Upper lobe of left lung (tissue), 6 donors: ENCODE results near the gene RABGAP1. TPM values are rescaled to one million over a fixed set of nuclear protein-coding genes. Genes with fewer than 3 reads are reported as not detected.

Experiments
- ATAC-seq, 2 donors: fragments of 200-7000 bp; cut with Tn5 transposase; one replicate each; pipeline ENCODE4 v1.9.1; 2022; ENCODE audit warnings: mild to moderate bottlenecking in 2 of 2, moderate library complexity in 2 of 2; ENCODE audit not compliant: low FRiP score in 2 of 2
- DNase-seq, 2 donors: peaks; one replicate each; pipeline ENCODE4 v3.0.0-alpha.2; 2019 to 2020
- H3K27ac ChIP-seq, 4 donors: fragments of 200-600 bp; sonication (generic); one replicate each; pipeline ENCODE4 v1.5.1; 2016 to 2019
- H3K27me3 ChIP-seq, 4 donors: fragments of 200-600 bp; sonication (generic); one replicate each; pipeline ENCODE4 v1.5.1; 2017 to 2019
- H3K36me3 ChIP-seq, 4 donors: fragments of 200-600 bp; sonication (generic); one replicate each; pipeline ENCODE4 v1.5.1; 2016 to 2019
- H3K4me1 ChIP-seq, 4 donors: fragments of 200-600 bp; sonication (generic); one replicate each; pipeline ENCODE4 v1.5.1; 2018 to 2019
- H3K4me3 ChIP-seq, 4 donors: fragments of 200-600 bp; sonication (generic); one replicate each; pipeline ENCODE4 v1.5.1; 2017 to 2019; ENCODE audit warnings: mild to moderate bottlenecking in 2 of 4, moderate library complexity in 1 of 4
- H3K9me3 ChIP-seq, 4 donors: fragments of 200-600 bp; sonication (generic); one replicate each; pipeline ENCODE4 v1.5.1; 2018 to 2019
- EP300 ChIP-seq, 4 donors: sonication (generic); formaldehyde crosslinking; IDR thresholded peaks; one replicate each; pipeline ENCODE4 v1.5.1; 2017; ENCODE audit warnings: antibody characterized with exemption in 4 of 4, control low read depth in 2 of 4
- POLR2A ChIP-seq, 4 donors: fragments of 450-650 bp; IDR thresholded peaks; one replicate each; pipeline ENCODE4 v1.5.1; 2016 to 2017; ENCODE audit warnings: antibody characterized with exemption in 4 of 4, mild to moderate bottlenecking in 2 of 4
- POLR2AphosphoS5 ChIP-seq, 2 donors: sonication (generic); formaldehyde crosslinking; IDR thresholded peaks; one replicate each; pipeline ENCODE4 v1.5.1; 2017; ENCODE audit warnings: antibody characterized with exemption in 2 of 2
- WGBS, 2 donors: methylation state at CpG; one replicate each; pipeline ENCODE4 v1.1.5; 2017 to 2018; 5-methylcytosine and 5-hydroxymethylcytosine counted together
- total RNA-seq, 6 donors: library from RNA; depleted of rRNA in 4 of 6; stranded (reverse); fragments of >200 nt in 4 of 6; gene quantifications; one replicate each; pipeline versions ENCODE4 v1.1.0 to v1.2.1, GENCODE V29; 2016 to 2021
- TF ChIP-seq, protein P1 (sequence below), 6 experiments: fragments of 450-650 bp in 4 of 6; fragments of 200-600 bp in 2 of 6; sonication (generic) in 2 of 6; IDR thresholded peaks; one replicate each; pipeline ENCODE4 v1.5.1; 2016 to 2019; ENCODE audit warnings: antibody characterized with exemption in 6 of 6
- donor health status: DM: no; HTN: no; CAD: no; lungs with moderate emphysema.
- donor health status: DM: no; HTN: yes; CAD: no; lungs with severe emphysema.

Gene RABGAP1
- total RNA-seq, 6 donors from 2014 or later, result 41.7 to 147 (median 62.6) TPM

DNA sequence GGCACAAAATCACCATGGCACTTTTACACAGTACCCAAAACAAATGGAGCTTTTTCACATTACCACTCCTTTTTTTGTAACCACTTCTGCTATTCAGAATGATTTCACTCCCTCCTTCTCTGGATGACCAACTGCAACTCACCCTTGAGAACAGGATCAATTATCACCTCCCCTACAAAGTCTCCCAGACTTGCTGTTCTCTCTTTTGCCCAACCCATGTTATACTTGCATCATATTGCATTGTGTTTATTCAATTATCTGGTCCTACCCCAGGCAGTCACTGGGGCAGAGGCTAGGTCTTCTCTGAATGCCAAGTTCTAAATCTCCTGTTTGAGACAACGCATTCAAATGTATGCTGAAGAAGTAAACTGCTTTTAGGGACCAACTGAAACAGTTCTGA is 188.6 kb downstream of the RABGAP1 start:
- H3K4me1 ChIP-seq, result peaks cover 0 to 10% (median 5%) of the 10 kb centered on the region in 4 donors
- no peak for ATAC-seq
- H3K27ac ChIP-seq, result no peak overlapping the region
- no peak overlapping the region for H3K4me3 ChIP-seq
- WGBS, 2 donors, result 92 to 100% methylated on average over 1 of the region's 1 CpG
- peaks cover 0 to 9% (median 0%) of the 10 kb centered on the region in 4 donors for H3K36me3 ChIP-seq
- TF ChIP-seq POLR2A (IDR thresholded peaks at IDR 0.05) (no peak), POLR2AphosphoS5 (IDR thresholded peaks at IDR 0.05) (no peak), EP300 (IDR thresholded peaks at IDR 0.05) (no peak)
- TF ChIP-seq, protein P1, sequence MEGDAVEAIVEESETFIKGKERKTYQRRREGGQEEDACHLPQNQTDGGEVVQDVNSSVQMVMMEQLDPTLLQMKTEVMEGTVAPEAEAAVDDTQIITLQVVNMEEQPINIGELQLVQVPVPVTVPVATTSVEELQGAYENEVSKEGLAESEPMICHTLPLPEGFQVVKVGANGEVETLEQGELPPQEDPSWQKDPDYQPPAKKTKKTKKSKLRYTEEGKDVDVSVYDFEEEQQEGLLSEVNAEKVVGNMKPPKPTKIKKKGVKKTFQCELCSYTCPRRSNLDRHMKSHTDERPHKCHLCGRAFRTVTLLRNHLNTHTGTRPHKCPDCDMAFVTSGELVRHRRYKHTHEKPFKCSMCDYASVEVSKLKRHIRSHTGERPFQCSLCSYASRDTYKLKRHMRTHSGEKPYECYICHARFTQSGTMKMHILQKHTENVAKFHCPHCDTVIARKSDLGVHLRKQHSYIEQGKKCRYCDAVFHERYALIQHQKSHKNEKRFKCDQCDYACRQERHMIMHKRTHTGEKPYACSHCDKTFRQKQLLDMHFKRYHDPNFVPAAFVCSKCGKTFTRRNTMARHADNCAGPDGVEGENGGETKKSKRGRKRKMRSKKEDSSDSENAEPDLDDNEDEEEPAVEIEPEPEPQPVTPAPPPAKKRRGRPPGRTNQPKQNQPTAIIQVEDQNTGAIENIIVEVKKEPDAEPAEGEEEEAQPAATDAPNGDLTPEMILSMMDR (IDR thresholded peaks at IDR 0.05), result no peak
- H3K27me3 ChIP-seq, result no peaks in the 10 kb centered on the region
- H3K9me3 ChIP-seq, result no peaks in the 10 kb centered on the region
- DNase-seq, result no peak

DNA sequence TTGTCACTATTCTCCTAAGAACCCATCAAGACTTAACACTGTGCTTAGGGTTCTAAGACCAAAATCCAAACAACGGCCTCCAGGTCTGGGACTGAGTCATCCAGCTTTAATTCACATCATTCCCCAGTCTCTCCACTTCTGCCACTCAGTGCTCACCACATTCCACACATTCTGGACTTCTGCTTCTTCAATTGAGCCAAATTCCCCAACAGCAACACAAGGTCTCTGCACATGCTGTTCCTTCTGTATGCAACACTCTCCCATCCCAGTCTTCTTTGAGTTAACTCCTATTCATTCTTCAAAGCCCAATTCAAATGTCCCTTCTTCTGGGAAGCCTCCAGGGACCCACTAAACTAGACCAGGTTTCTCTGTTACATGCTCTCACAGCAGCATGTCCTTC is 190.4 kb downstream of the RABGAP1 start:
- no peak for ATAC-seq
- Histone ChIP-seq H3K36me3 (peaks cover 0 to 8% (median 3%) of the 10 kb centered on the region in 4 donors), H3K9me3 (no peaks in the 10 kb centered on the region), H3K27ac (no peak overlapping the region), H3K4me1 (peaks cover 0 to 10% (median 5%) of the 10 kb centered on the region in 4 donors), H3K4me3 (no peak overlapping the region), H3K27me3 (no peaks in the 10 kb centered on the region)
- WGBS, 2 donors, result 56 to 68% methylated on average over 1 of the region's 1 CpG
- TF ChIP-seq, protein P1 (IDR thresholded peaks at IDR 0.05), result no peak
- TF ChIP-seq EP300 (IDR thresholded peaks at IDR 0.05) (no peak), POLR2AphosphoS5 (IDR thresholded peaks at IDR 0.05) (no peak), POLR2A (IDR thresholded peaks at IDR 0.05) (no peak)
- DNase-seq, result no peak

GRCh38 chr9:123131993-123132392 is 191.2 kb downstream of the RABGAP1 start:
- H3K4me1 ChIP-seq, result peaks cover 0 to 10% (median 5%) of the 10 kb centered on the region in 4 donors
- DNase-seq (no peak), ATAC-seq (no peak)
- peaks cover 0 to 8% (median 2%) of the 10 kb centered on the region in 4 donors for H3K36me3 ChIP-seq
- H3K4me3 ChIP-seq, result no peak overlapping the region
- H3K9me3 ChIP-seq, result no peaks in the 10 kb centered on the region
- H3K27me3 ChIP-seq, result no peaks in the 10 kb centered on the region
- TF ChIP-seq, protein P1 (IDR thresholded peaks at IDR 0.05), result no peak
- TF ChIP-seq EP300 (IDR thresholded peaks at IDR 0.05) (no peak), POLR2A (IDR thresholded peaks at IDR 0.05) (no peak), POLR2AphosphoS5 (IDR thresholded peaks at IDR 0.05) (no peak)
- no peak overlapping the region for H3K27ac ChIP-seq

DNA sequence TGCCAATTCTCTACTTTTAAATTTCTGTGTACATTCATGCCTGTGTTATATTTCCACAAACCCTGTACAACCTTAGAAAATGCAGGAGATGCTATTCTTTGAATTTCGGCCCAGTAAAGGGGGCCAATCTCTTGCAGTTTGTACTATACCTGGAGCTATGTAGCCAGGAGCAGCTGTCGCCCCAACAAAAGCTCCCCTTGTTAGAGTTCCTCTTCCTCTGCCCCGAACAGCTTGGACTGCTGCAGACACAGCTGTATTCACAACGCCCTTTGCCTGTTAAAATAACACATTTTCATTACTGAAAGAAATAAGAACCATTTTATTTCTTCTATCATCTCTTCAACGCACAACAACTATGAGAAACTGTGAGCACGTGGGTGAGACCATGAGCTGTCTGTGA is 191.9 kb downstream of the RABGAP1 start:
- WGBS, 2 donors, result 87 to 93% methylated on average over 6 of the region's 6 CpGs
- Histone ChIP-seq H3K27ac (no peak overlapping the region), H3K4me1 (peaks cover 0 to 5% (median 2%) of the 10 kb centered on the region in 4 donors), H3K27me3 (no peaks in the 10 kb centered on the region), H3K36me3 (peaks cover 0 to 8% (median 2%) of the 10 kb centered on the region in 4 donors), H3K4me3 (no peak overlapping the region), H3K9me3 (no peaks in the 10 kb centered on the region)
- TF ChIP-seq EP300 (IDR thresholded peaks at IDR 0.05) (no peak), POLR2A (IDR thresholded peaks at IDR 0.05) (no peak), POLR2AphosphoS5 (IDR thresholded peaks at IDR 0.05) (no peak)
- TF ChIP-seq, protein P1 (IDR thresholded peaks at IDR 0.05), result no peak
- no peak for ATAC-seq
- DNase-seq, result no peak

DNA sequence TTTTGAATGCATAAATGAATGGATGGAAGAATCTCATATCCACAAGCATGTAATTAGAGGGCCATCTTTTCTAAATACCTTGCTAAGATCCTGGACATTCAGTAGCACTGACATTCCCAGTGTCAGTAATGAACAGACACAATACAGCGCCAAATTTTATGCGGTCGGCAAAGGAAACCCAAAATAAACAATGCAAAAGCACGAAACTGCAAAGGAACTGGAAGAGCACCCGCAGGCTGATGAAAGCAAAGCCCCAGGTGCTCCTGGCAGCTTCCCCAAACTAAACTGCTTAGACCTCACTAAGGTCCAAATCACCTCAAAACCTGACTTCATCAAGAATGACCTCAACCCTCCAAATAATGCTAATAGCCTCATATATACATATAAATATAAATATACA is 194.6 kb downstream of the RABGAP1 start:
- ATAC-seq (no peak), DNase-seq (no peak)
- no peak overlapping the region for H3K4me3 ChIP-seq
- TF ChIP-seq EP300 (IDR thresholded peaks at IDR 0.05), result no peak
- TF ChIP-seq POLR2AphosphoS5 (IDR thresholded peaks at IDR 0.05), result no peak
- TF ChIP-seq, protein P1 (IDR thresholded peaks at IDR 0.05), result no peak
- no peak for TF ChIP-seq POLR2A (IDR thresholded peaks at IDR 0.05)
- H3K27me3 ChIP-seq, result no peaks in the 10 kb centered on the region
- no peak overlapping the region for H3K27ac ChIP-seq
- WGBS, 2 donors, result 62 to 90% methylated on average over 5 of the region's 5 CpGs
- H3K36me3 ChIP-seq, result peaks cover 0 to 8% (median 2%) of the 10 kb centered on the region in 4 donors
- no peaks in the 10 kb centered on the region for H3K4me1 ChIP-seq
- H3K9me3 ChIP-seq, result no peaks in the 10 kb centered on the region
